SK-MEL-5 (cell line): Measurements from ENCODE around the gene CHST14. TPM values are rescaled to one million over a fixed set of nuclear protein-coding genes. Genes with fewer than 3 reads are reported as not detected.

Experiments
- DNase-seq: peaks from one replicate; pipeline ENCODE4 v3.0.0-alpha.2; 2016; ENCODE audit warnings: low read depth, low spot score
- in situ Hi-C: cut with HindIII; loops from 2 replicates; pipeline ENCODE4 v1.10.0; 2016; ENCODE audit warnings: low sequenced_read_pairs, high pct_unique_total_duplicates, low pct_unique_long_range_greater_than_20kb
- total RNA-seq: library from RNA; depleted of rRNA; stranded (reverse); fragments of >200 nt; shearing (Covaris generic); gene quantifications from 2 replicates; pipeline ENCODE4 v1.2.3, GENCODE V29; 2014; rRNA removed

The CHST14 gene
- total RNA-seq, 1 experiment from 2014 or later = 16.4 TPM

GRCh38 chr15:40506964-40507571 is 36.3 kb downstream of the CHST14 start:
- in situ Hi-C loops = no loop called here
- DNase-seq = peak; percentile 83

- in situ Hi-C loops = no loop called here
- no peak for DNase-seq
Observed at GRCh38 chr15:40508216-40508615, 37.4 kb downstream of the CHST14 start.

- no peak for DNase-seq
- in situ Hi-C loops = no loop called here
Observed at GRCh38 chr15:40510201-40510600, 39.4 kb downstream of the CHST14 start.

- DNase-seq = no peak
- in situ Hi-C loops = no loop called here
Observed at GRCh38 chr15:40511093-40511471, 40.3 kb downstream of the CHST14 start.

GRCh38 chr15:40511472-40512133 is 40.8 kb downstream of the CHST14 start:
- in situ Hi-C loops = no loop called here
- no peak for DNase-seq

GRCh38 chr15:40512440-40512839 is 41.7 kb downstream of the CHST14 start:
- no peak for DNase-seq
- in situ Hi-C loops = no loop called here

- no peak for DNase-seq
- in situ Hi-C loops = no loop called here
Observed at GRCh38 chr15:40513609-40514008, 42.8 kb downstream of the CHST14 start.

- no peak for DNase-seq
- in situ Hi-C loops = no loop called here
Observed at GRCh38 chr15:40516322-40516721, 45.5 kb downstream of the CHST14 start.

Other genes with a start within 250 kb of the CHST14 start
- not detected in 2 replicates for gene PAK6, start 231.9 kb upstream of the CHST14 start, total RNA-seq
- 0.16 and 0.29 TPM in 2 replicates for gene ANKRD63, start 187.9 kb upstream of the CHST14 start, total RNA-seq
- gene PLCB2, start 163.0 kb upstream of the CHST14 start, total RNA-seq = 1.9 and 3.2 TPM in 2 replicates
- 11.5 and 12.3 TPM in 2 replicates for gene INAFM2, start 147.3 kb upstream of the CHST14 start, total RNA-seq
- gene CCDC9B, start 130.0 kb upstream of the CHST14 start, total RNA-seq = 5.0 and 5.5 TPM in 2 replicates
- gene PHGR1, start 120.0 kb upstream of the CHST14 start, total RNA-seq = not detected in 2 replicates
- gene DISP2, start 112.8 kb upstream of the CHST14 start, total RNA-seq = 0.34 and 0.80 TPM in 2 replicates
- 39.7 and 41.8 TPM in 2 replicates for gene KNSTRN, start 88.3 kb upstream of the CHST14 start, total RNA-seq
- gene IVD, start 65.2 kb upstream of the CHST14 start, total RNA-seq = 16.6 and 23.3 TPM in 2 replicates
- 9.1 and 10.7 TPM in 2 replicates for gene BAHD1, start 30.0 kb upstream of the CHST14 start, total RNA-seq
- gene CCDC32, start 94.1 kb downstream of the CHST14 start, total RNA-seq = 8.9 and 21.6 TPM in 2 replicates
- 13.7 and 17.9 TPM in 2 replicates for gene RPUSD2, start 98.3 kb downstream of the CHST14 start, total RNA-seq
- gene KNL1, start 123.3 kb downstream of the CHST14 start, total RNA-seq = 17.2 and 18.4 TPM in 2 replicates
- 5.1 and 7.0 TPM in 2 replicates for gene RAD51, start 224.2 kb downstream of the CHST14 start, total RNA-seq